ENCODE measurements around the gene TEAD2. TPM values are rescaled to one million over a fixed set of nuclear protein-coding genes. Genes with fewer than 3 reads are reported as not detected.

Gene TEAD2
- total and polyA plus RNA-seq, 2 of the 13 experiments (the other 11 are each of a cell fraction or from before 2014, with no cell fraction given) = 10.8 to 12.5 TPM

DNA sequence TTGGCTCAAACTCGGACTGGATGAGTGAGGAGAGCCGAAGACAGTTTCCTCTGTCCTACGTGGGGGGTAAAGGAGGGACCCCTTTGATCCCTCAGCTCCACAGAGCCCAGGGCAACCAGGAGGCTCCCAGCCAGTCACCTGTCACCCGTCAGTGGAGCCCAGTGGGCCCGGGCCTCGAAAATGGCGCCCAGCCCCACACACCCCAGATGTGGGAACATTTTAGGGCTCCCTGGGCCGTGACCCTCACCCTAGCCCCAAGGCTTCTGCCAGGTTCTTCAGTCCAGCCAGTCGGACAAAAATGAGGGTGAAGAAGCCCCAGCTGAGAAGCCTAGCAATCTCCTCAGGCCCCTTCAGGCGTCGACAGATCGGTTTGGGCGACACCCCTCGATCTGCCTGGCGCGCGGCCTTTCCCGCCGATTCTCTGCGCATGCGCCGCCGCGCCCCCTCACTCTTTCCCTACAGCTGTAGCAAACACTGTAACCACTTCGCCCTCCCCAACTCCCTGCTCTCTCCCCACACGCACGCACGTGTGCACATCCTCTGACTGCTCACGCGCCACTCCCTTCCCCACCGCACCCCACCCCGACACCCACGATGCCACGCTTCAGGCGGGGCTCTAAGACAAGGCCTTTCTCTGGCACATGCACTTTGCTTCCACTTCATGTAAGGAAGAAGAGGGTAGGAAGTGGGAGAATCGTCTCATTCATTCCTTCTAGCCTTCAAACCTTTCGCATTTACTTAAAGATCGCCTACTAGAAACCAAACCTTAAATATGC lies 37.2 kb downstream of the TEAD2 start, which contains the start of gene SLC6A16 (continued):
- TF ChIP-seq, protein P1, sequence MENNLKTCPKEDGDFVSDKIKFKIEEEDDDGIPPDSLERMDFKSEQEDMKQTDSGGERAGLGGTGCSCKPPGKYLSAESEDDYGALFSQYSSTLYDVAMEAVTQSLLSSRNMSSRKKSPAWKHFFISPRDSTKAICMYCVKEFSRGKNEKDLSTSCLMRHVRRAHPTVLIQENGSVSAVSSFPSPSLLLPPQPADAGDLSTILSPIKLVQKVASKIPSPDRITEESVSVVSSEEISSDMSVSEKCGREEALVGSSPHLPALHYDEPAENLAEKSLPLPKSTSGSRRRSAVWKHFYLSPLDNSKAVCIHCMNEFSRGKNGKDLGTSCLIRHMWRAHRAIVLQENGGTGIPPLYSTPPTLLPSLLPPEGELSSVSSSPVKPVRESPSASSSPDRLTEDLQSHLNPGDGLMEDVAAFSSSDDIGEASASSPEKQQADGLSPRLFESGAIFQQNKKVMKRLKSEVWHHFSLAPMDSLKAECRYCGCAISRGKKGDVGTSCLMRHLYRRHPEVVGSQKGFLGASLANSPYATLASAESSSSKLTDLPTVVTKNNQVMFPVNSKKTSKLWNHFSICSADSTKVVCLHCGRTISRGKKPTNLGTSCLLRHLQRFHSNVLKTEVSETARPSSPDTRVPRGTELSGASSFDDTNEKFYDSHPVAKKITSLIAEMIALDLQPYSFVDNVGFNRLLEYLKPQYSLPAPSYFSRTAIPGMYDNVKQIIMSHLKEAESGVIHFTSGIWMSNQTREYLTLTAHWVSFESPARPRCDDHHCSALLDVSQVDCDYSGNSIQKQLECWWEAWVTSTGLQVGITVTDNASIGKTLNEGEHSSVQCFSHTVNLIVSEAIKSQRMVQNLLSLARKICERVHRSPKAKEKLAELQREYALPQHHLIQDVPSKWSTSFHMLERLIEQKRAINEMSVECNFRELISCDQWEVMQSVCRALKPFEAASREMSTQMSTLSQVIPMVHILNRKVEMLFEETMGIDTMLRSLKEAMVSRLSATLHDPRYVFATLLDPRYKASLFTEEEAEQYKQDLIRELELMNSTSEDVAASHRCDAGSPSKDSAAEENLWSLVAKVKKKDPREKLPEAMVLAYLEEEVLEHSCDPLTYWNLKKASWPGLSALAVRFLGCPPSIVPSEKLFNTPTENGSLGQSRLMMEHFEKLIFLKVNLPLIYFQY (CRISPR knock-in tag; IDR thresholded peaks at IDR 0.05; ENCODE audit: borderline replicate concordance) = no peak
- TF ChIP-seq TSC22D2 (CRISPR knock-in tag; IDR thresholded peaks at IDR 0.05; ENCODE audit: borderline replicate concordance) (no peak), HNRNPH1 (optimal IDR thresholded peaks at IDR 0.05; ENCODE audit: low read depth, low read length) (no peak), ZFAT (CRISPR knock-in tag; conservative IDR thresholded peaks at IDR 0.05) (no peak), REPIN1 (CRISPR knock-in tag; IDR thresholded peaks at IDR 0.05; ENCODE audit: borderline replicate concordance, low read depth) (no peak), ISX (CRISPR knock-in tag; conservative IDR thresholded peaks at IDR 0.05) (no peak), ZNF883 (CRISPR knock-in tag; IDR thresholded peaks at IDR 0.05; ENCODE audit: not compliant biosample characterization) (no peak), MIER3 (CRISPR knock-in tag; IDR thresholded peaks at IDR 0.05; ENCODE audit: borderline replicate concordance) (no peak), EHMT2 (IDR thresholded peaks at IDR 0.05; ENCODE audit: borderline replicate concordance, low read depth, low read length) (no peak)
- TF ChIP-seq, protein P2, sequence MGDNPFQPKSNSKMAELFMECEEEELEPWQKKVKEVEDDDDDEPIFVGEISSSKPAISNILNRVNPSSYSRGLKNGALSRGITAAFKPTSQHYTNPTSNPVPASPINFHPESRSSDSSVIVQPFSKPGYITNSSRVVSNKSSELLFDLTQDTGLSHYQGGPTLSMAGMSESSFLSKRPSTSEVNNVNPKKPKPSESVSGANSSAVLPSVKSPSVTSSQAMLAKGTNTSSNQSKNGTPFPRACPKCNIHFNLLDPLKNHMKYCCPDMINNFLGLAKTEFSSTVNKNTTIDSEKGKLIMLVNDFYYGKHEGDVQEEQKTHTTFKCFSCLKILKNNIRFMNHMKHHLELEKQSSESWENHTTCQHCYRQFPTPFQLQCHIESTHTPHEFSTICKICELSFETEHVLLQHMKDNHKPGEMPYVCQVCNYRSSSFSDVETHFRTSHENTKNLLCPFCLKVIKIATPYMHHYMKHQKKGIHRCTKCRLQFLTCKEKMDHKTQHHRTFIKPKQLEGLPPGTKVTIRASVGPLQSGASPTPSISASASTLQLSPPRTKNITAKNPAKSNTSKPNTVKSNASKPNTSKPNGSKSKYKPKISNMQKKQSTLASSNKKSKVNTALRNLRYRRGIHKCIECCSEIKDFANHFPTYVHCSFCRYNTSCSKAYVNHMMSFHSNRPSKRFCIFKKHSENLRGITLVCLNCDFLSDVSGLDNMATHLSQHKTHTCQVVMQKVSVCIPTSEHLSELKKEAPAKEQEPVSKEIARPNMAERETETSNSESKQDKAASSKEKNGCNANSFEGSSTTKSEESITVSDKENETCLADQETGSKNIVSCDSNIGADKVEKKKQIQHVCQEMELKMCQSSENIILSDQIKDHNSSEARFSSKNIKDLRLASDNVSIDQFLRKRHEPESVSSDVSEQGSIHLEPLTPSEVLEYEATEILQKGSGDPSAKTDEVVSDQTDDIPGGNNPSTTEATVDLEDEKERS (CRISPR knock-in tag; IDR thresholded peaks at IDR 0.05) = no peak
- TF ChIP-seq, protein P3, sequence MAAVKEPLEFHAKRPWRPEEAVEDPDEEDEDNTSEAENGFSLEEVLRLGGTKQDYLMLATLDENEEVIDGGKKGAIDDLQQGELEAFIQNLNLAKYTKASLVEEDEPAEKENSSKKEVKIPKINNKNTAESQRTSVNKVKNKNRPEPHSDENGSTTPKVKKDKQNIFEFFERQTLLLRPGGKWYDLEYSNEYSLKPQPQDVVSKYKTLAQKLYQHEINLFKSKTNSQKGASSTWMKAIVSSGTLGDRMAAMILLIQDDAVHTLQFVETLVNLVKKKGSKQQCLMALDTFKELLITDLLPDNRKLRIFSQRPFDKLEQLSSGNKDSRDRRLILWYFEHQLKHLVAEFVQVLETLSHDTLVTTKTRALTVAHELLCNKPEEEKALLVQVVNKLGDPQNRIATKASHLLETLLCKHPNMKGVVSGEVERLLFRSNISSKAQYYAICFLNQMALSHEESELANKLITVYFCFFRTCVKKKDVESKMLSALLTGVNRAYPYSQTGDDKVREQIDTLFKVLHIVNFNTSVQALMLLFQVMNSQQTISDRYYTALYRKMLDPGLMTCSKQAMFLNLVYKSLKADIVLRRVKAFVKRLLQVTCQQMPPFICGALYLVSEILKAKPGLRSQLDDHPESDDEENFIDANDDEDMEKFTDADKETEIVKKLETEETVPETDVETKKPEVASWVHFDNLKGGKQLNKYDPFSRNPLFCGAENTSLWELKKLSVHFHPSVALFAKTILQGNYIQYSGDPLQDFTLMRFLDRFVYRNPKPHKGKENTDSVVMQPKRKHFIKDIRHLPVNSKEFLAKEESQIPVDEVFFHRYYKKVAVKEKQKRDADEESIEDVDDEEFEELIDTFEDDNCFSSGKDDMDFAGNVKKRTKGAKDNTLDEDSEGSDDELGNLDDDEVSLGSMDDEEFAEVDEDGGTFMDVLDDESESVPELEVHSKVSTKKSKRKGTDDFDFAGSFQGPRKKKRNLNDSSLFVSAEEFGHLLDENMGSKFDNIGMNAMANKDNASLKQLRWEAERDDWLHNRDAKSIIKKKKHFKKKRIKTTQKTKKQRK (IDR thresholded peaks at IDR 0.05; ENCODE audit: low read length) = no peak

Data from HepG2 (cell line).